GM12878 (cell line): Measurements from ENCODE around the gene HMGB2. TPM values are rescaled to one million over a fixed set of nuclear protein-coding genes. Genes with fewer than 3 reads are reported as not detected.

Experiments
- BCLAF1 ChIP-seq: fragments of 450-650 bp; IDR thresholded peaks from 2 replicates; pipeline ENCODE4 v1.6.1; 2017; ENCODE audit warnings: antibody characterized with exemption, mild to moderate bottlenecking, moderate library complexity
- CREM ChIP-seq: IDR thresholded peaks from 2 replicates; pipeline ENCODE4 v1.6.1; 2014; ENCODE audit warnings: antibody characterized with exemption, low read depth
- EED ChIP-seq: sonication (generic); IDR thresholded peaks from 2 replicates; pipeline ENCODE4 v1.6.1; 2016; ENCODE audit warnings: antibody characterized with exemption, low read depth
- EP300 ChIP-seq, 2 experiments: fragments of 150-350 bp in 1 of 2; IDR thresholded peaks; 2 replicates each; pipeline ENCODE4 v1.6.1; 2011 to 2012; ENCODE audit warnings: low read depth in 2 of 2, low read length in 2 of 2, borderline replicate concordance in 1 of 2, improper control_type of control experiment in 1 of 2, inconsistent platforms in 1 of 2; ENCODE audit not compliant: control insufficient read depth in 1 of 2
- EZH2 ChIP-seq: IDR thresholded peaks from 2 replicates; pipeline ENCODE4 v1.6.1; 2012; ENCODE audit warnings: low read depth, mild to moderate bottlenecking, control low read depth, inconsistent platforms, low read length, borderline replicate concordance; ENCODE audit not compliant: control insufficient read depth
- FOS ChIP-seq: IDR thresholded peaks from 3 replicates; pipeline ENCODE4 v1.6.1; 2011; ENCODE audit warnings: borderline replicate concordance; ENCODE audit not compliant: insufficient read length; ENCODE audit errors: extremely low read depth
- FOXK2 ChIP-seq: fragments of 450-650 bp; IDR thresholded peaks from 2 replicates; pipeline ENCODE4 v1.6.1; 2017; ENCODE audit warnings: mild to moderate bottlenecking, moderate library complexity
- MYB ChIP-seq: fragments of 150-350 bp; IDR thresholded peaks from 2 replicates; pipeline ENCODE4 v1.6.1; 2014; ENCODE audit warnings: mild to moderate bottlenecking, low read depth, low read length, borderline replicate concordance
- NFXL1 ChIP-seq: fragments of 450-650 bp; IDR thresholded peaks from 2 replicates; pipeline ENCODE4 v1.6.1; 2017; ENCODE audit warnings: antibody characterized with exemption, mild to moderate bottlenecking, borderline replicate concordance
- NFYA ChIP-seq: IDR thresholded peaks from 2 replicates; pipeline ENCODE4 v1.6.1; 2011; ENCODE audit warnings: low read depth, mild to moderate bottlenecking, low read length, improper control_type of control experiment, borderline replicate concordance
- NR2C1 ChIP-seq: fragments of 450-650 bp; IDR thresholded peaks from 2 replicates; pipeline ENCODE4 v1.6.1; 2017; ENCODE audit warnings: antibody characterized with exemption, mild to moderate bottlenecking, moderate library complexity
- SMAD1 ChIP-seq: fragments of 450-650 bp; IDR thresholded peaks from 2 replicates; pipeline ENCODE4 v1.6.1; 2018; ENCODE audit warnings: mild to moderate bottlenecking, low read depth; ENCODE audit not compliant: partially characterized antibody
- TCF12 ChIP-seq: IDR thresholded peaks from 2 replicates; pipeline ENCODE4 v1.6.1; 2011; ENCODE audit warnings: low read depth, mild to moderate bottlenecking, low read length
- ZNF217 ChIP-seq: fragments of 450-650 bp; IDR thresholded peaks from 2 replicates; pipeline ENCODE4 v1.6.1; 2017; ENCODE audit warnings: antibody characterized with exemption, mild to moderate bottlenecking
- ZNF622 ChIP-seq: fragments of 450-650 bp; IDR thresholded peaks from 2 replicates; pipeline ENCODE4 v1.6.1; 2017; ENCODE audit warnings: mild to moderate bottlenecking, inconsistent platforms
- polyA plus RNA-seq, 11 experiments: library from polyadenylated mRNA; depleted of rRNA in 4 of 11; unstranded in 6 of 11; stranded (reverse) in 5 of 11; fragments of >200 nt; fragmentation: Nextera tagmentation in 4 of 11; fragmentation: Illumina TruSeq in 1 of 11; extraction: Ambion mirVana in 4 of 11; extraction: Trizol in 1 of 11; gene quantifications; 1 replicate in 1 of 11; 2 replicates in 10 of 11; pipeline versions ENCODE4 v1.2.1 to v1.2.3, GENCODE V29; 2011 to 2016; ENCODE audit warnings: inconsistent platforms in 2 of 11, missing spikeins in 2 of 11, low read depth in 1 of 11
- total RNA-seq, 4 experiments: library from RNA; depleted of rRNA in 3 of 4; stranded (reverse); fragments of >200 nt in 3 of 4; fragmentation: Illumina TruSeq in 1 of 4; extraction: Trizol in 1 of 4; gene quantifications; 2 replicates each; pipeline versions ENCODE4 v1.2.1 to v1.2.3, GENCODE V29; 2013 to 2021
- TF ChIP-seq, protein P1 (sequence below): fragments of 450-650 bp; IDR thresholded peaks from 2 replicates; pipeline ENCODE4 v1.6.1; 2018; ENCODE audit warnings: mild to moderate bottlenecking, low read depth, moderate library complexity; ENCODE audit not compliant: partially characterized antibody
- TF ChIP-seq, protein P2 (sequence below): IDR thresholded peaks from 2 replicates; pipeline ENCODE4 v1.6.1; 2012; ENCODE audit warnings: mild to moderate bottlenecking, low read depth, low read length
- TF ChIP-seq, protein P3 (sequence below): fragments of 450-650 bp; IDR thresholded peaks from 2 replicates; pipeline ENCODE4 v1.6.1; 2017; ENCODE audit warnings: borderline replicate concordance

The HMGB2 gene
- total and polyA plus RNA-seq, 10 of the 15 experiments (the other 5 are each of a cell fraction or from before 2014, with no cell fraction given): 260 to 961 (median 668) TPM

GRCh38 chr4:173334085-173334890 lies at the start of gene HMGB2 (continued):
- TF ChIP-seq NFXL1 (no peak), NFYA (peak; percentile 76; the same call in 1 of the 2 replicates), NR2C1 (no peak), EP300 (IDR thresholded peaks at IDR 0.05; ENCODE audit: borderline replicate concordance in 1 of 2, control insufficient read depth in 1 of 2, low read depth in 2 of 2, low read length in 2 of 2) (no peak; a peak in 1 of 4 replicates), ZNF622 (peak; percentile 81), FOS (peak; percentile 64), CREM (peak; percentile 43), EED (no peak), SMAD1 (peak; percentile 91), ZNF217 (no peak), TCF12 (peak; percentile 27; the same call in 1 of the 2 replicates), EZH2 (no peak), MYB (peak; percentile 17; the same call in 1 of the 2 replicates), BCLAF1 (no peak), FOXK2 (no peak)
- TF ChIP-seq, protein P1, sequence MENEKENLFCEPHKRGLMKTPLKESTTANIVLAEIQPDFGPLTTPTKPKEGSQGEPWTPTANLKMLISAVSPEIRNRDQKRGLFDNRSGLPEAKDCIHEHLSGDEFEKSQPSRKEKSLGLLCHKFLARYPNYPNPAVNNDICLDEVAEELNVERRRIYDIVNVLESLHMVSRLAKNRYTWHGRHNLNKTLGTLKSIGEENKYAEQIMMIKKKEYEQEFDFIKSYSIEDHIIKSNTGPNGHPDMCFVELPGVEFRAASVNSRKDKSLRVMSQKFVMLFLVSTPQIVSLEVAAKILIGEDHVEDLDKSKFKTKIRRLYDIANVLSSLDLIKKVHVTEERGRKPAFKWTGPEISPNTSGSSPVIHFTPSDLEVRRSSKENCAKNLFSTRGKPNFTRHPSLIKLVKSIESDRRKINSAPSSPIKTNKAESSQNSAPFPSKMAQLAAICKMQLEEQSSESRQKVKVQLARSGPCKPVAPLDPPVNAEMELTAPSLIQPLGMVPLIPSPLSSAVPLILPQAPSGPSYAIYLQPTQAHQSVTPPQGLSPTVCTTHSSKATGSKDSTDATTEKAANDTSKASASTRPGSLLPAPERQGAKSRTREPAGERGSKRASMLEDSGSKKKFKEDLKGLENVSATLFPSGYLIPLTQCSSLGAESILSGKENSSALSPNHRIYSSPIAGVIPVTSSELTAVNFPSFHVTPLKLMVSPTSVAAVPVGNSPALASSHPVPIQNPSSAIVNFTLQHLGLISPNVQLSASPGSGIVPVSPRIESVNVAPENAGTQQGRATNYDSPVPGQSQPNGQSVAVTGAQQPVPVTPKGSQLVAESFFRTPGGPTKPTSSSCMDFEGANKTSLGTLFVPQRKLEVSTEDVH: no peak
- TF ChIP-seq, protein P2, sequence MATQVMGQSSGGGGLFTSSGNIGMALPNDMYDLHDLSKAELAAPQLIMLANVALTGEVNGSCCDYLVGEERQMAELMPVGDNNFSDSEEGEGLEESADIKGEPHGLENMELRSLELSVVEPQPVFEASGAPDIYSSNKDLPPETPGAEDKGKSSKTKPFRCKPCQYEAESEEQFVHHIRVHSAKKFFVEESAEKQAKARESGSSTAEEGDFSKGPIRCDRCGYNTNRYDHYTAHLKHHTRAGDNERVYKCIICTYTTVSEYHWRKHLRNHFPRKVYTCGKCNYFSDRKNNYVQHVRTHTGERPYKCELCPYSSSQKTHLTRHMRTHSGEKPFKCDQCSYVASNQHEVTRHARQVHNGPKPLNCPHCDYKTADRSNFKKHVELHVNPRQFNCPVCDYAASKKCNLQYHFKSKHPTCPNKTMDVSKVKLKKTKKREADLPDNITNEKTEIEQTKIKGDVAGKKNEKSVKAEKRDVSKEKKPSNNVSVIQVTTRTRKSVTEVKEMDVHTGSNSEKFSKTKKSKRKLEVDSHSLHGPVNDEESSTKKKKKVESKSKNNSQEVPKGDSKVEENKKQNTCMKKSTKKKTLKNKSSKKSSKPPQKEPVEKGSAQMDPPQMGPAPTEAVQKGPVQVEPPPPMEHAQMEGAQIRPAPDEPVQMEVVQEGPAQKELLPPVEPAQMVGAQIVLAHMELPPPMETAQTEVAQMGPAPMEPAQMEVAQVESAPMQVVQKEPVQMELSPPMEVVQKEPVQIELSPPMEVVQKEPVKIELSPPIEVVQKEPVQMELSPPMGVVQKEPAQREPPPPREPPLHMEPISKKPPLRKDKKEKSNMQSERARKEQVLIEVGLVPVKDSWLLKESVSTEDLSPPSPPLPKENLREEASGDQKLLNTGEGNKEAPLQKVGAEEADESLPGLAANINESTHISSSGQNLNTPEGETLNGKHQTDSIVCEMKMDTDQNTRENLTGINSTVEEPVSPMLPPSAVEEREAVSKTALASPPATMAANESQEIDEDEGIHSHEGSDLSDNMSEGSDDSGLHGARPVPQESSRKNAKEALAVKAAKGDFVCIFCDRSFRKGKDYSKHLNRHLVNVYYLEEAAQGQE: no peak
- TF ChIP-seq, protein P3, sequence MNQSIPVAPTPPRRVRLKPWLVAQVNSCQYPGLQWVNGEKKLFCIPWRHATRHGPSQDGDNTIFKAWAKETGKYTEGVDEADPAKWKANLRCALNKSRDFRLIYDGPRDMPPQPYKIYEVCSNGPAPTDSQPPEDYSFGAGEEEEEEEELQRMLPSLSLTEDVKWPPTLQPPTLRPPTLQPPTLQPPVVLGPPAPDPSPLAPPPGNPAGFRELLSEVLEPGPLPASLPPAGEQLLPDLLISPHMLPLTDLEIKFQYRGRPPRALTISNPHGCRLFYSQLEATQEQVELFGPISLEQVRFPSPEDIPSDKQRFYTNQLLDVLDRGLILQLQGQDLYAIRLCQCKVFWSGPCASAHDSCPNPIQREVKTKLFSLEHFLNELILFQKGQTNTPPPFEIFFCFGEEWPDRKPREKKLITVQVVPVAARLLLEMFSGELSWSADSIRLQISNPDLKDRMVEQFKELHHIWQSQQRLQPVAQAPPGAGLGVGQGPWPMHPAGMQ: no peak
